GM12878 (cell line): ENCODE measurements around the gene RAB6B. TPM values are rescaled to one million over a fixed set of nuclear protein-coding genes. Genes with fewer than 3 reads are reported as not detected.

ENCODE experiments used
- ATAC-seq: fragments of 200-7000 bp; cut with Tn5 transposase; 3 replicates; pipeline ENCODE4 v1.9.1; 2020; ENCODE audit warnings: mild to moderate bottlenecking, moderate library complexity
- BruUV-seq: library from RNA; stranded (reverse); fragments of 400-500 nt; replicated peaks from 2 replicates; lab custom pipeline; 2021; lab: Mats Ljungman, UMichigan
- CTCF ChIA-PET: fragments of 300-600 bp; sonication (Branson Sonifier 250); formaldehyde crosslinking; extraction: SDS; loops from one replicate; lab custom pipeline; 2021; ENCODE audit warnings: inconsistent platforms; lab: Yijun Ruan, JAX
- POLR2A ChIA-PET: fragments of 350-600 bp; formaldehyde crosslinking; extraction: SDS; loops from one replicate; lab custom pipeline; 2021; ENCODE audit warnings: inconsistent platforms; lab: Charles Lee
- RAD21 ChIA-PET: fragments of 300-600 bp; sonication (Branson Sonifier 250); formaldehyde crosslinking; loops from one replicate; lab custom pipeline; 2023; ENCODE audit warnings: antibody characterized with exemption; ENCODE audit not compliant: unreplicated experiment; lab: Charles Lee
- SMC1A ChIA-PET: fragments of 300-600 bp; sonication (Branson Sonifier 250); formaldehyde crosslinking; loops from one replicate; lab custom pipeline; 2023; ENCODE audit not compliant: unreplicated experiment, uncharacterized antibody; lab: Charles Lee
- DNase-seq: peaks from one replicate; pipeline ENCODE4 v3.0.0-alpha.2; 2011; ENCODE audit warnings: low read depth, low spot score
- FAIRE-seq: peaks from 3 replicates; lab custom pipeline; 2011; peaks lifted over from hg19 to GRCh38; lab: Jason Lieb, UNC
- H2AFZ ChIP-seq: 2 replicates; pipeline ENCODE4 v1.6.0; 2011; ENCODE audit warnings: low read depth, low read length, control low read depth; ENCODE audit not compliant: control insufficient read depth
- H3K27ac ChIP-seq: 2 replicates; pipeline ENCODE4 v1.5.1; 2011; ENCODE audit warnings: control low read depth; ENCODE audit not compliant: control insufficient read depth, insufficient read depth
- H3K27me3 ChIP-seq, 2 experiments: replicated peaks in 1 of 2; 2 replicates each; pipeline versions ENCODE4 v1.6.0 to v1.6.1; 2011; ENCODE audit warnings: low read length in 1 of 2; ENCODE audit not compliant: control insufficient read depth in 2 of 2, insufficient read depth in 2 of 2
- H3K36me3 ChIP-seq, 2 experiments: 2 replicates each; pipeline ENCODE4 v1.5.1; 2011; ENCODE audit warnings: low read length in 1 of 2; ENCODE audit not compliant: control insufficient read depth in 2 of 2, insufficient read depth in 2 of 2
- H3K4me1 ChIP-seq: 2 replicates; pipeline ENCODE4 v1.6.1; 2011; ENCODE audit warnings: mild to moderate bottlenecking, low read length, moderate library complexity, mixed read lengths; ENCODE audit not compliant: control insufficient read depth, insufficient read depth
- H3K4me2 ChIP-seq: 2 replicates; pipeline ENCODE4 v1.6.0; 2011; ENCODE audit warnings: control low read depth; ENCODE audit not compliant: control insufficient read depth, insufficient read depth
- H3K4me3 ChIP-seq: fragments of 200-600 bp; sonication (generic); 2 replicates; pipeline ENCODE4 v1.5.1; 2016
- H3K79me2 ChIP-seq: 2 replicates; pipeline ENCODE4 v1.6.0; 2011; ENCODE audit warnings: low read length; ENCODE audit not compliant: control insufficient read depth, insufficient read depth
- H3K9ac ChIP-seq: 2 replicates; pipeline ENCODE4 v1.8.0; 2011; ENCODE audit warnings: low read length, control low read depth, mixed read lengths; ENCODE audit not compliant: control insufficient read depth, insufficient read depth
- H3K9me3 ChIP-seq: replicated peaks from 3 replicates; pipeline ENCODE4 v1.5.1; 2011; ENCODE audit warnings: mild to moderate bottlenecking, low read length; ENCODE audit not compliant: control insufficient read depth, insufficient read depth
- H4K20me1 ChIP-seq: 2 replicates; pipeline ENCODE4 v1.6.0; 2011; ENCODE audit not compliant: control insufficient read depth, insufficient read depth
- ATF7 ChIP-seq: fragments of 450-650 bp; IDR thresholded peaks from 2 replicates; pipeline ENCODE4 v1.6.1; 2016; ENCODE audit warnings: low read depth, mild to moderate bottlenecking
- FOXK2 ChIP-seq: fragments of 450-650 bp; IDR thresholded peaks from 2 replicates; pipeline ENCODE4 v1.6.1; 2017; ENCODE audit warnings: mild to moderate bottlenecking, moderate library complexity
- NR2C2 ChIP-seq: IDR thresholded peaks from 2 replicates; pipeline ENCODE4 v1.6.1; 2011; ENCODE audit warnings: borderline replicate concordance, low read depth; ENCODE audit not compliant: control insufficient read depth, insufficient read length
- RAD21 ChIP-seq: IDR thresholded peaks from 2 replicates; pipeline ENCODE4 v1.6.1; 2011; ENCODE audit warnings: mild to moderate bottlenecking, low read depth, low read length, moderate library complexity; ENCODE audit not compliant: insufficient read depth
- RUNX3 ChIP-seq: IDR thresholded peaks from 2 replicates; pipeline ENCODE4 v1.6.1; 2012; ENCODE audit warnings: low read length, inconsistent platforms
- SRF ChIP-seq, 2 experiments: IDR thresholded peaks; 2 replicates each; pipeline ENCODE4 v1.6.1; 2011; ENCODE audit warnings: low read depth in 2 of 2, low read length in 2 of 2, mild to moderate bottlenecking in 1 of 2, moderate library complexity in 1 of 2
- WGBS: methylation state at CpG from one replicate; pipeline ENCODE4 v1.1.6; 2016; ENCODE audit warnings: low lambda C conversion rate; ENCODE audit not compliant: insufficient replicate concordance, insufficient coverage; ENCODE audit errors: missing lambda C conversion rate; 5-methylcytosine and 5-hydroxymethylcytosine counted together
- in situ Hi-C: fragments of 300-500 bp; cut with MboI; formaldehyde crosslinking; loops from 9 replicates; pipeline ENCODE4 v1.14.3; 2018; ENCODE audit warnings: mixed read lengths
- intact Hi-C: fragments of 100-400 bp; cut with micrococcal nuclease; formaldehyde crosslinking; loops from one replicate; pipeline ENCODE4 v1.14.2; 2022; ENCODE audit not compliant: unreplicated experiment
- polyA plus RNA-seq, 11 experiments: library from polyadenylated mRNA; depleted of rRNA in 4 of 11; unstranded in 6 of 11; stranded (reverse) in 5 of 11; fragments of >200 nt; fragmentation: Nextera tagmentation in 4 of 11; fragmentation: Illumina TruSeq in 1 of 11; extraction: Ambion mirVana in 4 of 11; extraction: Trizol in 1 of 11; gene quantifications; 1 replicate in 1 of 11; 2 replicates in 10 of 11; pipeline versions ENCODE4 v1.2.1 to v1.2.3, GENCODE V29; 2011 to 2016; ENCODE audit warnings: inconsistent platforms in 2 of 11, missing spikeins in 2 of 11, low read depth in 1 of 11
- total RNA-seq, 4 experiments: library from RNA; depleted of rRNA in 3 of 4; stranded (reverse); fragments of >200 nt in 3 of 4; fragmentation: Illumina TruSeq in 1 of 4; extraction: Trizol in 1 of 4; gene quantifications; 2 replicates each; pipeline versions ENCODE4 v1.2.1 to v1.2.3, GENCODE V29; 2013 to 2021
- TF ChIP-seq, protein P1 (sequence below): IDR thresholded peaks from 2 replicates; pipeline ENCODE4 v1.6.1; 2012; ENCODE audit warnings: low read depth, low read length, improper control_type of control experiment

Gene RAB6B
- total and polyA plus RNA-seq, 10 of the 15 experiments (the other 5 are each of a cell fraction or from before 2014, with no cell fraction given) = 0.01 to 0.16 (median 0.04) TPM; not detected in 5

DNA sequence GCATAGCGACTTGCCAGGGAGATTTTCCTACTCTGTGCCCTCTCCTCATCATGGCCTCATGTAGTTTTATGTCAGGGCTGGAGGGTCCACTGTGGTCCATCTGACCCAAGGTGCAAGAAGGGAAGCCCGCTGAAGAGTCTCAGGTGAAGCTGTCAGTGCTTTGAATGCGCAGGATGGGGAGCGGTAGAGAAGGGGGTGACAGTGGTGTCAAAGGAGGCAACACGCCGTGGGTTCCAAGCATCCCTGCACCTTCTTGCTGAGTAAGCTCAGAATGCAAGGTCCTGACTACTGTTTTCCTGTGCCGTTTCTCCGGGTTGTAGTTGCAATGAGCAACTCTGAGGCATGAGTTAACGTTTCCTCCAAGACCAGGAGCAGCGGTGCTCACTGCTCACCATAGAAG, 44.9 kb upstream of the RAB6B start:
- CTCF ChIA-PET = no interaction called here
- FAIRE-seq (no peak), DNase-seq (no peak)
- no peaks in the 10 kb centered on the region for H4K20me1 ChIP-seq
- no peak overlapping the region for H3K27ac ChIP-seq
- no peaks in the 10 kb centered on the region for H3K9me3 ChIP-seq
- H3K79me2 ChIP-seq = no peaks in the 10 kb centered on the region
- POLR2A ChIA-PET = no interaction called here
- RAD21 ChIA-PET = no interaction called here
- no TSS peak for BruUV-seq
- no peak overlapping the region for H3K4me3 ChIP-seq
- no peaks in the 10 kb centered on the region for H3K4me1 ChIP-seq
- H3K36me3 ChIP-seq = no peaks in the 10 kb centered on the region
- H3K4me2 ChIP-seq = no peak overlapping the region
- H2AFZ ChIP-seq = no peak overlapping the region
- SMC1A ChIA-PET = no interaction called here
- H3K27me3 ChIP-seq = no peaks in the 10 kb centered on the region; a peak in 1 of 4 replicates
- H3K9ac ChIP-seq = no peak overlapping the region
- WGBS = 55% methylated on average over 10 of the region's 10 CpGs
- in situ Hi-C loops = no loop called here
- TF ChIP-seq, protein P1, sequence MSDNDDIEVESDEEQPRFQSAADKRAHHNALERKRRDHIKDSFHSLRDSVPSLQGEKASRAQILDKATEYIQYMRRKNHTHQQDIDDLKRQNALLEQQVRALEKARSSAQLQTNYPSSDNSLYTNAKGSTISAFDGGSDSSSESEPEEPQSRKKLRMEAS = no peak
- no peak for TF ChIP-seq SRF (IDR thresholded peaks at IDR 0.05; ENCODE audit: low read depth in 2 of 2, low read length in 2 of 2)
- TF ChIP-seq, all 136 proteins: peak for 0
- intact Hi-C loops = no loop called here
- ATAC-seq = no peak

DNA sequence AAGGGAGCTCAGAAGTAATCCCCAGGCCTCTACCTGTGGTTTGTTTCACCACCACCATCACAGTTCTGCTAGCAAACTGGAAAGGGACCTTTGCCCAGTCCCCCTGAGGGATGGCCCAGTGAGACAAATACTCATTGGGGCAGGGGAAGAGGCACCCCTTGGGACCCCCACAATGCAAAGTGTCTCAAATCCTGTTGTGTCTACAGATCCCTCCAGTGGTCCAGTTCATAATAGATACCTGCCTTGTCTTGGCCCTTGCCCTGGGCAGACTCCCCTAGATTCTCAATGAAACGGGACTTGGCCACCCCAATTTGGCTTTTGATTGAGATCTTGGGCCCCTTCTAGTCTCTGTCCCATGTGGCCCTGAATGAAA, 43.8 kb upstream of the RAB6B start:
- ChIA-PET RAD21 (no interaction called here), SMC1A (no interaction called here), POLR2A (no interaction called here), CTCF (interaction anchor here (0.5 kb wide), 1 partner anchor 238 kb away, joined by 6 read pairs; no protein-coding TSS in a partner anchor)
- no peaks in the 10 kb centered on the region for H4K20me1 ChIP-seq
- no peak overlapping the region for H3K4me2 ChIP-seq
- FAIRE-seq = no peak
- H3K4me3 ChIP-seq = no peak overlapping the region
- H3K9ac ChIP-seq = no peak overlapping the region
- H3K79me2 ChIP-seq = no peaks in the 10 kb centered on the region
- H3K4me1 ChIP-seq = no peaks in the 10 kb centered on the region
- no peaks in the 10 kb centered on the region for H3K9me3 ChIP-seq
- H2AFZ ChIP-seq = no peak overlapping the region
- in situ Hi-C loops (loop anchor here (10.0 kb wide), 2 partner anchors 275 to 1205 kb away; no protein-coding TSS in a partner anchor), intact Hi-C loops (no loop called here)
- 7% methylated on average over 1 of the region's 1 CpG for WGBS
- no peaks in the 10 kb centered on the region; a peak in 1 of 4 replicates for H3K27me3 ChIP-seq
- DNase-seq = no peak
- no TSS peak for BruUV-seq
- H3K27ac ChIP-seq = no peak overlapping the region
- no peak for TF ChIP-seq FOXK2
- TF ChIP-seq NR2C2 = no peak
- no peak for TF ChIP-seq RUNX3
- no peak for TF ChIP-seq RAD21
- no peak for TF ChIP-seq ATF7
- no peaks in the 10 kb centered on the region for H3K36me3 ChIP-seq
- ATAC-seq = no peak
